Upper lobe of right lung (tissue), 1 donor: ENCODE data around the gene STT3B. TPM values are rescaled to one million over a fixed set of nuclear protein-coding genes. Genes with fewer than 3 reads are reported as not detected.

Experiments used
- ATAC-seq: fragments of 200-7000 bp; cut with Tn5 transposase; one replicate; pipeline ENCODE4 v1.9.1; 2020; ENCODE audit warnings: mild to moderate bottlenecking, moderate library complexity
- DNase-seq: peaks from one replicate; pipeline ENCODE4 v3.0.0-alpha.2; 2020
- H3K27ac ChIP-seq: fragments of 200-600 bp; one replicate; pipeline ENCODE4 v1.8.0; 2022
- H3K27me3 ChIP-seq: fragments of 200-600 bp; one replicate; pipeline ENCODE4 v1.8.0; 2022; ENCODE audit warnings: mild to moderate bottlenecking
- H3K36me3 ChIP-seq: fragments of 200-600 bp; one replicate; pipeline ENCODE4 v1.8.0; 2022
- H3K4me1 ChIP-seq: fragments of 200-600 bp; one replicate; pipeline ENCODE4 v1.8.0; 2022
- H3K4me3 ChIP-seq: fragments of 200-600 bp; one replicate; pipeline ENCODE4 v1.8.0; 2022; ENCODE audit warnings: mild to moderate bottlenecking
- H3K9me3 ChIP-seq: fragments of 200-600 bp; one replicate; pipeline ENCODE4 v1.8.0; 2022
- intact Hi-C: fragments of 100-400 bp; cut with DNase I; formaldehyde crosslinking; loops from one replicate; pipeline ENCODE4 v1.11.0; 2022
- total RNA-seq: library from RNA; stranded (reverse); fragmentation: NEBNext Ultra II Directional; extraction: Animal tissue kit (Norgen Biotek cat#: 25700); gene quantifications from one replicate; pipeline ENCODE4 v1.2.1, GENCODE V29; 2021
- TF ChIP-seq, protein P1 (sequence below): fragments of 200-600 bp; IDR thresholded peaks from one replicate; pipeline ENCODE4 v1.8.0; 2022; ENCODE audit warnings: antibody characterized with exemption
- donor health status: DM: no; HTN: yes; CAD: no; lungs with severe emphysema.

Gene STT3B
- total RNA-seq, 1 donor from 2014 or later = 129 TPM

DNA sequence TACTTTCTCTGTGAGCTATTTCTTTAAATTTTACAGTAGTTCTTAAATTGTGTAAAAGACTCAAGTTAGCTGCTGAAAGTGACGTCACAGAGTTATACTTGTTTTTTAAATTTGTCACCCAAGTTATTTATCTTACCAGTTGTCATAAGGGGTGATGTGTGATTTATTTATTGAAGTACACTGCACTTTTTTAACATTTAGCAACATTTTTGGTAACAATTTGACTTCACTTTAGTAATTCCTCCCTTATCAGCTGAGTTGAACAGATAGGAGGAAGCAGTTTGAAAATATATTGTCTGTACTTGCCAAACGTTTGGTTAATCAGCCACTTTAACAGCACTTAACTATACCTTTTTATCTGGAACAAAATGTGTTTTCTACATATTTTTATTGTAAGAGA lies 3.8 kb downstream of the STT3B start:
- TF ChIP-seq, protein P1, sequence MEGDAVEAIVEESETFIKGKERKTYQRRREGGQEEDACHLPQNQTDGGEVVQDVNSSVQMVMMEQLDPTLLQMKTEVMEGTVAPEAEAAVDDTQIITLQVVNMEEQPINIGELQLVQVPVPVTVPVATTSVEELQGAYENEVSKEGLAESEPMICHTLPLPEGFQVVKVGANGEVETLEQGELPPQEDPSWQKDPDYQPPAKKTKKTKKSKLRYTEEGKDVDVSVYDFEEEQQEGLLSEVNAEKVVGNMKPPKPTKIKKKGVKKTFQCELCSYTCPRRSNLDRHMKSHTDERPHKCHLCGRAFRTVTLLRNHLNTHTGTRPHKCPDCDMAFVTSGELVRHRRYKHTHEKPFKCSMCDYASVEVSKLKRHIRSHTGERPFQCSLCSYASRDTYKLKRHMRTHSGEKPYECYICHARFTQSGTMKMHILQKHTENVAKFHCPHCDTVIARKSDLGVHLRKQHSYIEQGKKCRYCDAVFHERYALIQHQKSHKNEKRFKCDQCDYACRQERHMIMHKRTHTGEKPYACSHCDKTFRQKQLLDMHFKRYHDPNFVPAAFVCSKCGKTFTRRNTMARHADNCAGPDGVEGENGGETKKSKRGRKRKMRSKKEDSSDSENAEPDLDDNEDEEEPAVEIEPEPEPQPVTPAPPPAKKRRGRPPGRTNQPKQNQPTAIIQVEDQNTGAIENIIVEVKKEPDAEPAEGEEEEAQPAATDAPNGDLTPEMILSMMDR = no peak
- Histone ChIP-seq H3K36me3 (no peaks in the 10 kb centered on the region), H3K27ac (no peak overlapping the region), H3K27me3 (no peaks in the 10 kb centered on the region), H3K4me3 (peak overlapping the region; percentile 81), H3K4me1 (peaks cover 35% of the 10 kb centered on the region), H3K9me3 (no peaks in the 10 kb centered on the region)
- intact Hi-C loops = no loop called here
- DNase-seq (no peak), ATAC-seq (no peak)

GRCh38 chr3:31538801-31539200 lies 6.1 kb downstream of the STT3B start:
- Histone ChIP-seq H3K27ac (no peak overlapping the region), H3K36me3 (no peaks in the 10 kb centered on the region), H3K27me3 (no peaks in the 10 kb centered on the region), H3K4me3 (no peak overlapping the region), H3K4me1 (peaks cover 44% of the 10 kb centered on the region), H3K9me3 (no peaks in the 10 kb centered on the region)
- intact Hi-C loops = no loop called here
- no peak for DNase-seq
- TF ChIP-seq, protein P1 = no peak
- no peak for ATAC-seq

DNA sequence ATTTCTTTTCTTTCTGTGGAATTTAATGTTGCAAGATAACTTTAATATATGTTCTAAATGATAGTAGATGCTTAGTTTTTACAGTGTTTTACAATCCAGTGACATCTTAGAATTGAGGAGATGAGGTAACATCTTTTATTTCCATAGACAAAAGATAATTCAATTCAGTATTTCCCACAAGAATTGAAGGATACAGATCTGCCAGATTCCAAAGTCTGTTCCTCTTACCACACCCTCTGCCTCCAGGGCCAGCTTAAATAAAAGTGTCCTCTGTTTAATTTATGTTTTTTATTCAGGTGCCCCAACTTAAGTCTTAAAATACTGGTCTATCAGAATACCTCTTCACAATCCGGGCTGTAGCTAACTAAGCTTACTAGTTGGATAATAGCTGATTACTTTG lies 6.5 kb downstream of the STT3B start:
- no peak overlapping the region for H3K4me3 ChIP-seq
- peaks cover 47% of the 10 kb centered on the region for H3K4me1 ChIP-seq
- DNase-seq = no peak
- intact Hi-C loops = no loop called here
- H3K27ac ChIP-seq = no peak overlapping the region
- TF ChIP-seq, protein P1 = no peak
- H3K27me3 ChIP-seq = no peaks in the 10 kb centered on the region
- no peak for ATAC-seq
- no peaks in the 10 kb centered on the region for H3K9me3 ChIP-seq
- H3K36me3 ChIP-seq = no peaks in the 10 kb centered on the region

DNA sequence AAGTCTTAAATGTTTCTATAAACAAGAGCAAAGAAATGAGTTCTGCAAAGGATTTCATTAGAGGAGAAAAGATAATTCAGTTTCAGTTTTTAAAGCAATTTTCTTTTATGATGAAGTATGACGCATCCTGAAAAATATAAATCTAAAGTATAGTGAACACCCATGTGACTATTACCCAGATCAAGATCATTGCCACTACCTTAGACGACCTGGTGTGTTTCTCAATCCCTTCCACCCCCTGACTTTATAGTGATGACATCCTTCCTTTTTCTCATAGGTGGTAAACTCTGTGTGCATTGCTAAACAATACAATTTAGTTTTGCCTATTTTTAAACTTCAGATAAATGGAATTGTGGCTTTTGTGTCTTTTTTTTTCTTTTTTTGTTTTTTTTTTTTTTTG lies 8.4 kb downstream of the STT3B start:
- no peaks in the 10 kb centered on the region for H3K36me3 ChIP-seq
- H3K4me1 ChIP-seq = peaks cover 48% of the 10 kb centered on the region
- intact Hi-C loops = no loop called here
- H3K27ac ChIP-seq = no peak overlapping the region
- no peaks in the 10 kb centered on the region for H3K27me3 ChIP-seq
- no peaks in the 10 kb centered on the region for H3K9me3 ChIP-seq
- H3K4me3 ChIP-seq = no peak overlapping the region
- TF ChIP-seq, protein P1 = no peak
- no peak for ATAC-seq
- no peak for DNase-seq

GRCh38 chr3:31542246-31542645 lies 9.5 kb downstream of the STT3B start:
- ATAC-seq = no peak

More at GRCh38 chr3:31542246-31542645, 9.5 kb downstream of the STT3B start:
- DNase-seq = no peak
- Histone ChIP-seq H3K9me3 (no peaks in the 10 kb centered on the region), H3K4me1 (peaks cover 47% of the 10 kb centered on the region), H3K36me3 (no peaks in the 10 kb centered on the region), H3K27ac (no peak overlapping the region), H3K27me3 (no peaks in the 10 kb centered on the region), H3K4me3 (no peak overlapping the region)
- TF ChIP-seq, protein P1 = no peak
- intact Hi-C loops = no loop called here
